ENCODE measurements around the gene ARID3A. TPM values are rescaled to one million over a fixed set of nuclear protein-coding genes. Genes with fewer than 3 reads are reported as not detected.
"Not testable (repeated sequence)": the region's sequence is repeated elsewhere in the genome, so short reads cannot be mapped to it uniquely, and the experiment has no call there.

Gene ARID3A
- total RNA-seq, 1 experiment from 2014 or later = 3.7 TPM

- no peak for DNase-seq (ENCODE audit: low read depth)
Observed at GRCh38 chr19:945401-946252, 19.8 kb downstream of the ARID3A start.

- DNase-seq (ENCODE audit: low read depth) = no peak
Observed at GRCh38 chr19:947090-947706, 21.4 kb downstream of the ARID3A start.

GRCh38 chr19:947707-948539, 22.1 kb downstream of the ARID3A start:
- DNase-seq (ENCODE audit: low read depth) = no peak

- DNase-seq (ENCODE audit: low read depth) = no peak
Observed at GRCh38 chr19:948842-949496, 23.1 kb downstream of the ARID3A start.

- no peak for DNase-seq (ENCODE audit: low read depth)
Observed at GRCh38 chr19:950352-951066, 24.7 kb downstream of the ARID3A start.

- no peak for DNase-seq (ENCODE audit: low read depth)
Observed at GRCh38 chr19:952049-952679, 26.3 kb downstream of the ARID3A start.

- no peak for DNase-seq (ENCODE audit: low read depth)
Observed at GRCh38 chr19:952680-953444, 27.0 kb downstream of the ARID3A start.

GRCh38 chr19:953445-954271, 27.8 kb downstream of the ARID3A start:
- DNase-seq (ENCODE audit: low read depth) = no peak

- no peak for DNase-seq (ENCODE audit: low read depth)
Observed at GRCh38 chr19:954272-954671, 28.4 kb downstream of the ARID3A start.

GRCh38 chr19:954672-955494, 29.0 kb downstream of the ARID3A start:
- DNase-seq (ENCODE audit: low read depth) = no peak

GRCh38 chr19:955803-956765, 30.2 kb downstream of the ARID3A start:
- DNase-seq (ENCODE audit: low read depth) = no peak

- no peak for DNase-seq (ENCODE audit: low read depth)
Observed at GRCh38 chr19:956766-957440, 31.1 kb downstream of the ARID3A start.

GRCh38 chr19:957578-957977, 31.7 kb downstream of the ARID3A start:
- DNase-seq (ENCODE audit: low read depth) = not testable (repeated sequence)

GRCh38 chr19:958967-959855, 33.4 kb downstream of the ARID3A start:
- DNase-seq (ENCODE audit: low read depth) = peak; percentile 40

- no peak for DNase-seq (ENCODE audit: low read depth)
Observed at GRCh38 chr19:960020-960419, 34.2 kb downstream of the ARID3A start.

Data from M059J (cell line).